Ectodermal cell (in vitro differentiated cells): ENCODE data around the gene RHOA.

Experiments used
- H3K27ac ChIP-seq: 2 replicates; pipeline ENCODE4 v1.7.0; 2013; ENCODE audit warnings: mild to moderate bottlenecking, low read depth, low read length; ENCODE audit not compliant: insufficient read depth, poor library complexity, severe bottlenecking
- H3K27me3 ChIP-seq: 2 replicates; pipeline ENCODE4 v1.7.0; 2013; ENCODE audit warnings: mild to moderate bottlenecking, low read length; ENCODE audit not compliant: insufficient read depth, control insufficient read depth, poor library complexity, severe bottlenecking
- H3K36me3 ChIP-seq: one replicate; pipeline ENCODE4 v1.7.0; 2013; ENCODE audit warnings: low read length; ENCODE audit not compliant: control insufficient read depth, insufficient read depth
- H3K4me1 ChIP-seq: one replicate; pipeline ENCODE4 v1.7.0; 2013; ENCODE audit warnings: low read length; ENCODE audit not compliant: control insufficient read depth, insufficient read depth
- H3K4me3 ChIP-seq: 2 replicates; pipeline ENCODE4 v1.7.0; 2013; ENCODE audit warnings: low read depth, low read length, control low read depth; ENCODE audit not compliant: insufficient read depth
- H3K9me3 ChIP-seq: 2 replicates; pipeline ENCODE4 v1.7.0; 2013; ENCODE audit warnings: mild to moderate bottlenecking, low read length, moderate library complexity; ENCODE audit not compliant: control insufficient read depth
- WGBS, 2 experiments: methylation state at CpG; one replicate each; pipeline ENCODE4 v1.1.7; 2013; ENCODE audit warnings: missing lambda C conversion rate in 2 of 2; 5-methylcytosine and 5-hydroxymethylcytosine counted together

RHOA gene

DNA sequence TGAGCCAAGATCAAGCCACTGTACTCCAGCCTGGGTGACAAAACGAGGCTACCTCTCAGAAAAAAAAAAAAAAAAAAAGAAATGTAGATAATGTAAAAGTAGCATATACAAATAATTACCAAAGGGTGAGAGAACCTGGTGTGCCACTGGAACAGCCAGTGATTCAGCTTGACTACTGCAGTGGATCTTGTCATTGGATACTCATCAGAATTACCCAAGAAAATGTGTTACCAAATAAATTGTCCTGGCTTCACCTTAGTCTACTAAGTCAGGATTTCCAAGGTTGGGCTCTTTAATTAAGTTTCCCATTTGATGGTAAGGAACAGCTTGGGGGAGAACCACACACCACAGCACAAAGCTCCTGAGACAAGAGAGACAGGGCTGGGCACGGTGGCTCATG, 15.8 kb upstream of the RHOA start:
- Histone ChIP-seq H3K36me3 (no peaks in the 10 kb centered on the region), H3K4me3 (no peak overlapping the region), H3K9me3 (no peaks in the 10 kb centered on the region), H3K27ac (no peak overlapping the region), H3K27me3 (no peaks in the 10 kb centered on the region), H3K4me1 (peaks cover 3% of the 10 kb centered on the region)
- 92 to 97% methylated on average over 1 of the region's 2 CpGs for WGBS, 2 experiments

DNA sequence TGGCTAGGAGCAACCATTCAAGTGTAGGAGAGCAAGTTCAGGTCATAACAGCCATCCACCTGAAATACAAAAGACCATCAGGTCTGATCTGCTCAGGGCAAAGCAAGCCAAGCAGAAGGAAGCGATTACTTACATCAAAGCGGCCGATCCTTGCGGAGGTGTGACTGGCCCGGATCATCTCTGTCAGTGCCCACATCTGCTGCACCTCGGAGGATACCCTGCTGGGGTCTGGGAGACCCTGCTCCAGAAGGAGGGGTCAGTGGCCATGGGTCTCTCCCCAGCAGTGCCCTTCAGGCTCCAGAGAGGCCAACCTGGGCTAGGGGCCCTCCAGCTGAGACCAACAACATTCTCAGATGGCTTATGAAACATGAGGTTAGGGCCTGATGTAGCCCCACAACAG, 13.0 kb upstream of the RHOA start:
- Histone ChIP-seq H3K36me3 (no peaks in the 10 kb centered on the region), H3K27ac (no peak overlapping the region)

DNA sequence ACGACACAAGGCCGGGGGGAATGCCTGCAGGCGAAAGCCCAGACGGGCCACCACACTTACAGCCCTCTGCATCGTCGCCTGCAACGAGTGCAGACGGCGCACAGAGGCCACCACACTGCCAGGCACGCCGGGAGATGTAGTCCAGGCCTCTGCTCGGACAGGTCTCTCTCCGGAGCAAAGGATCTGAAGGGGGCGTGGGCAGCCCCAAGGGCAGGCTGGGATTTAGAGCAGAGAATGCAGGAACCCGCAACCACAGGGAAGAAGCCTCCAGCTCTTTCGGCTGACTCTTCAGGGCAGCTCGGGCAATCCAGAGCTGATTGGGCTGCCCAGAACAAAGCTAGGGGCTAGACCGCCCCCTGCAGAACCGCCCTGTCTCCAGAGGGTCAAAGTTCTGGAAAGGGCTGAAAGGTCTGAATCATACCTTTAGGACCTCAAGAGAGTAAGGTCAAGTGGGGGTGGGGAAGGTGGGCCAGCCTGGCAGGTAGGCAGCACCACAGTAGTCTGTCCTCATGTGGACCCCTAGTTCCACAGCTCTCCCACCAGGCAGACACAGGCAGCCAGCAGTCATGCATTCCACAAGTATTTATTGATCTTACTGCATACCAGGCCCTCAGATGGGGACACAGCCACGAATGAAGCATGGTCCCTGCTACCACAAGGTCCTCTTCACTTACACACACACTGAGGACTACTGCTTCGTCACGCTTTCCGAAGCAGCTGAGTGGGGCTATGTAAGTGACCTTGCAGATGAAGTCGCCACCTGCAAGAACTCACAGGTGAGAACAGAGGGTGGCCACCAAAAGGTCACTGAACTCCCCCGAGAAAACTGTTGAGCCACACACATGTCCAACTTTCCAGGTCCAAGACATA, 10.8 kb upstream of the RHOA start, which contains the start of gene AMT:
Gene AMT, minus strand, starts transcription at position 95 of the 870 bp plus-strand sequence. Its CDS starts 23 bp downstream, at position 72.
- H3K36me3 ChIP-seq, result no peaks in the 10 kb centered on the region
- no peaks in the 10 kb centered on the region for H3K27me3 ChIP-seq
- H3K27ac ChIP-seq, result peak within 1 kb of the TSS; percentile 81
- WGBS, 2 experiments, result 44 to 46% methylated on average over 25 of the region's 25 CpGs
- H3K4me3 ChIP-seq, result peak within 1 kb of the TSS; percentile 63
- no peaks in the 10 kb centered on the region for H3K9me3 ChIP-seq
- H3K4me1 ChIP-seq, result peaks cover 4% of the 10 kb centered on the region

More for the DNA sequence above, 13.0 kb upstream of the RHOA start:
- Histone ChIP-seq H3K4me3 (no peak overlapping the region), H3K27me3 (no peaks in the 10 kb centered on the region), H3K4me1 (peaks cover 4% of the 10 kb centered on the region), H3K9me3 (no peaks in the 10 kb centered on the region)
- WGBS, 2 experiments, result 94% methylated on average over 6 of the region's 6 CpGs

DNA sequence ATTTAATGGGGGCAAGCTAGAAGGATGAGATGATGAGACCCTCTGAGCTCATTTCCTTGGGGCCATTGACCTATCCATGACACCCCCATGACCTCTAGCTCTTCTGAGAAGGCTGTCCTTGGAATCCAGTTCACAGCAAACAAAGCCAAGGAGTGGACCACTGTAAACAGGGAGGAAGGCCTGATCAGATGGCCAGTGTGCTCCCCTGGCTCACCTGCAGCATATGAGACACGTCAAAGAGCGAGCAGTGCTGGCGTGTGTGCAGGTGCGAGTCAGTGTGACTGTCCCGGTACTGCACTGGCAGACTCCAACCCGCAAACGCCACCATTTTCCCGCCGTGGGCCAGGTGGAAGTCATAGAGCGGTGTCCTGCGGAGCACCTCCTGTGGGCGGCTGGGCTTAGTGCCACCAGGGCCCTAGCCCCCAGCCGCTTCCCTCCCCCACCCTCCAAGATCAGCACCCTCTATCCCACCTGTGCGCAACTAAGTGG, 10.2 kb upstream of the RHOA start:
- H3K27ac ChIP-seq, result no peak overlapping the region

DNA sequence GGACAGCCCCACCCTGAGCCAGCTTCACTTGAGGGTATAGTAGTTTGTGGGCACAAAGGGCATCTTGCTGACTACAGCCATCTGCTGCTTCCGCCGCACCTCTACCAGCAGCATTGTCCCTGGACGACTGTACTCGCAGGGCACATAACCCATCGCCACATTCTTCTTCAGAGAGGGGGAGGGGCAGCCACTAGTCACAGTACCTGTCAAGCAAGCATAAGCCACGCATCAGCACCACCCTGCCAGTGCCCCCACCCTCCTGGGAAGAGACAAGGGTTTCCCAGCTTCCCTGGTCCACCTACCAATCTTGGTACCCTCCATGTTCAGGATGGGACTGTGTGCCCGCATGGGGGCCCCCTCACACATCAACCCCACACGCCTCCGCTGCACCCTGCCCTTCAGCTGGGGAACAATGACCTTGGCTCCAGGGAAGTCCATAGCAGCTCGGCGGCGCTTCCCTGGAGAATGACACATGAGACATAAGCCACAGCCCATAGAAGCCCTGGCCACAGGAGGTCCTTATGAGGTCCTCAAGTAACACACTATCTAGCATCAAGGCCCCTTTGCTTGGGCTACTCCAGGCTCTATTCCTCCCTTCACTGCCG, 5.8 kb upstream of the RHOA start:
- Histone ChIP-seq H3K4me3 (no peak overlapping the region), H3K9me3 (no peaks in the 10 kb centered on the region), H3K36me3 (no peaks in the 10 kb centered on the region), H3K4me1 (peaks cover 4% of the 10 kb centered on the region), H3K27ac (no peak overlapping the region), H3K27me3 (no peaks in the 10 kb centered on the region)
- WGBS, 2 experiments, result 91 to 92% methylated on average over 13 of the region's 13 CpGs

More for the DNA sequence above, 10.2 kb upstream of the RHOA start:
- no peaks in the 10 kb centered on the region for H3K36me3 ChIP-seq
- no peaks in the 10 kb centered on the region for H3K9me3 ChIP-seq
- no peaks in the 10 kb centered on the region for H3K27me3 ChIP-seq
- WGBS, 2 experiments, result 38 to 40% methylated on average over 14 of the region's 14 CpGs
- peaks cover 4% of the 10 kb centered on the region for H3K4me1 ChIP-seq
- H3K4me3 ChIP-seq, result peak overlapping the region; percentile 63

DNA sequence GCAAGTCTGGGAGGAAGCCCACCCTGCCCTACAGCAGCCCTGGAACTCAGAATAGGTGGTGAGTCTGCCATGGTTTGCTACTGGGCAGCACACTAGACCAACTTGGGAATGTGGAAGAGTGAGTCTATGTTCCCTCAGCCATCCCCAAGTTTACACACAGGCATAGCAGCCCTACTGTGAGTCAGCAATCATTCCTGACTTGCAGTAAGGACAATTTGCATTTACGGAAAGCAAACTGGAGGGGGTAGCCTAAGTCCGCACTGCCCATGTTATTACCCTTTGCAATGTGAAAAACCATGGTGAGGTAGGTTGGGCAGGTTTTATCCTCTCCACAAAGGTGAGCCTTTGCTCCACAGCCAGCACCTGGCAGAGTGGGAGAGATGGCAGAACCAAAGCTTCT, 5.1 kb upstream of the RHOA start:
- Histone ChIP-seq H3K27me3 (no peaks in the 10 kb centered on the region), H3K4me1 (peaks cover 5% of the 10 kb centered on the region), H3K4me3 (no peak overlapping the region), H3K36me3 (no peaks in the 10 kb centered on the region), H3K9me3 (no peaks in the 10 kb centered on the region), H3K27ac (no peak overlapping the region)
- 91 to 92% methylated on average over 2 of the region's 2 CpGs for WGBS, 2 experiments

DNA sequence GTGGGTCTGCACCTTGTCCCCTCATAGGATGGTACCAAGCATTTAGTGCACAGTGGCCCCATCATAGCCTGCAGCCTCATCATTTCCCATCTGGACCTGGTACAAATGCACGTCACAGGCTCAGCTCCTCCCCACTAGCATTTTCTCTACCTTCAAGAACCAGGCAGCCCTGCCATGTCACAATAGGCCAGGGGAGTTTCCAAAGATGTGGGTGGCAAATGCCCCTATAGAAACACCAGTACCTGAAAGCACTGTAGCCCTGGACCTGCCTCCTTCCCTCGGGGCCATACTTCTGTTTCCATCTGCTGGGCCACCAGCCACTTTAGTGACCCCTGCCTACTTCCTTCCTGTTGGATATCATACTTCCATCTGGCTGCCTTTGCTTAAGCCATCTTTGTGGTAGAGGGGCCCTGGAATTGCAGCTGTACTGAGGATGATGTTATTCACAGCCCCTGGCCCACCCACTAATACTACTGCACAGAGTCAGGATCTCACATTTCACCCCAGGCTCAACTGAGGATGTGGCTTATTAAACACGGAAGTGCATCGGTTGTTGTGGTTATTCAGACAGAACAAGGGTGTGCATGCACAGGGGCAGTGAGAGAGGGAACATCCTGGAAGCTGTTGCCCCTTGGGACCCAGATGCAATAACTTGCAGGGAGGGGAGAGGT, 4.3 kb upstream of the RHOA start:
- WGBS, 2 experiments, result 96% methylated on average over 4 of the region's 4 CpGs
- Histone ChIP-seq H3K9me3 (no peaks in the 10 kb centered on the region), H3K27ac (no peak overlapping the region), H3K4me1 (peaks cover 5% of the 10 kb centered on the region), H3K27me3 (no peaks in the 10 kb centered on the region), H3K4me3 (no peak overlapping the region), H3K36me3 (no peaks in the 10 kb centered on the region)

DNA sequence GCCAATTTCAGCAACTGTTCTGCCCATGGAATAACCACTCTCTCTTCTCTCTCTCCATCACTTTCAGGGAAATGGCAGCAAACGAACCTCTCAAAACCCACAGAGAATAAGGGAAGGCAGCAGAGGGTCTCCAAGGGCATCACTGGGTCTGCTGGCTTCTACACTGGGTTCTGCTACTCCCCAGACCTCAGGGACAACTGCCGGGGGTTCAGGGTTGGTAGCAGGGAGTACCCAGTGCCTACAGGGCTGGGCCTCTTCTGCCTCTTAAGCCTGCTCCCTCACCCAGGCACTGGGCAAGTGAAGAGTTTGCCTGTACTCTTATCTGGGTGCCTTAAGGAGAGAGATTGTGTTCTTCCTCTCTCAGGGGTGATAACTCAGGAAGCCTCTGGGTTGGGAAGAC, 3.0 kb upstream of the RHOA start:
- Histone ChIP-seq H3K4me1 (peaks cover 5% of the 10 kb centered on the region), H3K27me3 (no peaks in the 10 kb centered on the region), H3K27ac (no peak overlapping the region), H3K4me3 (no peak overlapping the region), H3K9me3 (no peaks in the 10 kb centered on the region), H3K36me3 (no peaks in the 10 kb centered on the region)
- 90 to 92% methylated on average over 2 of the region's 2 CpGs for WGBS, 2 experiments

DNA sequence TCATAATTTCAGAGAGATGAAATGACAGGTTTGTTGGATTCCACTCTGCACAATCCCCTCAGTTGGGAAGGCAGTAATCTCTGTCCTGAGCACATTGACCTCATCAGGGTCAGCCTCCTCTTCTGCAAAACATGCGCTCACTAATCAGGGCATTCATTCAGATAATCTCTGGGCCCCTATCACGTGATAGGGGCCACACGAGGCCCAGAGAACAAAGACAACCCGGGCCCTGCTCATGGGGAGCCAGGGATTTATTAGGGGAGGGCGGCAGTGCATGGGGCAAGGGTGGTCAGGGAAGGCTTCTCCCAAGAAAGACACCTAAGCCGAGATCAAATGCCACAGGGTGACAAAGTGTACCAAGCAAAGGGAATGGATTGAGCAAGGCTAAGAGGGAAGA, 1.6 kb upstream of the RHOA start:
- H3K4me3 ChIP-seq, result peak overlapping the region; percentile 72
- 95 to 98% methylated on average over 6 of the region's 6 CpGs for WGBS, 2 experiments
- no peaks in the 10 kb centered on the region for H3K27me3 ChIP-seq
- no peak overlapping the region for H3K27ac ChIP-seq
- H3K9me3 ChIP-seq, result no peaks in the 10 kb centered on the region
- H3K4me1 ChIP-seq, result peaks cover 5% of the 10 kb centered on the region
- no peaks in the 10 kb centered on the region for H3K36me3 ChIP-seq
